WTC11 (cell line): ENCODE measurements around the gene SPRED1.

Experiments used
- ATF2 ChIP-seq: sonication (generic); formaldehyde crosslinking; IDR thresholded peaks from 2 replicates; pipeline ENCODE4 v1.8.1; 2022; ENCODE audit warnings: low read depth, missing genetic modification reagents, borderline replicate concordance
- JUN ChIP-seq: sonication (generic); formaldehyde crosslinking; IDR thresholded peaks from 2 replicates; pipeline ENCODE4 v1.8.0; 2023; ENCODE audit warnings: mild to moderate bottlenecking, missing genetic modification reagents
- NR2C2 ChIP-seq: sonication (generic); formaldehyde crosslinking; IDR thresholded peaks from 2 replicates; pipeline ENCODE4 v1.8.0; 2022; ENCODE audit warnings: mild to moderate bottlenecking, missing genetic modification reagents
- SMAD3 ChIP-seq: sonication (generic); formaldehyde crosslinking; IDR thresholded peaks from 2 replicates; pipeline ENCODE4 v1.8.0; 2022; ENCODE audit warnings: missing genetic modification reagents, mild to moderate bottlenecking, borderline replicate concordance
- SP1 ChIP-seq: sonication (generic); formaldehyde crosslinking; conservative IDR thresholded peaks from 2 replicates; pipeline ENCODE4 v1.8.1; 2022; ENCODE audit warnings: missing genetic modification reagents
- STAT6 ChIP-seq: sonication (generic); formaldehyde crosslinking; conservative IDR thresholded peaks from 2 replicates; pipeline ENCODE4 v1.8.1; 2023; ENCODE audit warnings: mild to moderate bottlenecking, low read depth, missing genetic modification reagents, moderate library complexity
- USF1 ChIP-seq: sonication (generic); formaldehyde crosslinking; IDR thresholded peaks from 2 replicates; pipeline ENCODE4 v1.8.0; 2022; ENCODE audit warnings: mild to moderate bottlenecking, missing genetic modification reagents
- ZNF138 ChIP-seq: sonication (generic); formaldehyde crosslinking; conservative IDR thresholded peaks from 2 replicates; pipeline ENCODE4 v1.8.1; 2022; ENCODE audit warnings: mild to moderate bottlenecking, moderate library complexity, missing genetic modification reagents
- TF ChIP-seq, protein P1 (sequence below): fragments of 200-600 bp; IDR thresholded peaks from 2 replicates; pipeline ENCODE4 v1.8.0; 2022; ENCODE audit warnings: antibody characterized with exemption
- TF ChIP-seq, protein P2 (sequence below): sonication (generic); formaldehyde crosslinking; IDR thresholded peaks from 2 replicates; pipeline ENCODE4 v1.8.0; 2022; ENCODE audit warnings: mild to moderate bottlenecking, missing genetic modification reagents
- TF ChIP-seq, protein P3 (sequence below): sonication (generic); formaldehyde crosslinking; IDR thresholded peaks from 2 replicates; pipeline ENCODE4 v1.8.0; 2023; ENCODE audit warnings: mild to moderate bottlenecking, missing genetic modification reagents
- TF ChIP-seq, protein P4 (sequence below): sonication (generic); formaldehyde crosslinking; IDR thresholded peaks from 2 replicates; pipeline ENCODE4 v1.8.1; 2023; ENCODE audit warnings: mild to moderate bottlenecking, missing genetic modification reagents

- TF ChIP-seq, protein P1, sequence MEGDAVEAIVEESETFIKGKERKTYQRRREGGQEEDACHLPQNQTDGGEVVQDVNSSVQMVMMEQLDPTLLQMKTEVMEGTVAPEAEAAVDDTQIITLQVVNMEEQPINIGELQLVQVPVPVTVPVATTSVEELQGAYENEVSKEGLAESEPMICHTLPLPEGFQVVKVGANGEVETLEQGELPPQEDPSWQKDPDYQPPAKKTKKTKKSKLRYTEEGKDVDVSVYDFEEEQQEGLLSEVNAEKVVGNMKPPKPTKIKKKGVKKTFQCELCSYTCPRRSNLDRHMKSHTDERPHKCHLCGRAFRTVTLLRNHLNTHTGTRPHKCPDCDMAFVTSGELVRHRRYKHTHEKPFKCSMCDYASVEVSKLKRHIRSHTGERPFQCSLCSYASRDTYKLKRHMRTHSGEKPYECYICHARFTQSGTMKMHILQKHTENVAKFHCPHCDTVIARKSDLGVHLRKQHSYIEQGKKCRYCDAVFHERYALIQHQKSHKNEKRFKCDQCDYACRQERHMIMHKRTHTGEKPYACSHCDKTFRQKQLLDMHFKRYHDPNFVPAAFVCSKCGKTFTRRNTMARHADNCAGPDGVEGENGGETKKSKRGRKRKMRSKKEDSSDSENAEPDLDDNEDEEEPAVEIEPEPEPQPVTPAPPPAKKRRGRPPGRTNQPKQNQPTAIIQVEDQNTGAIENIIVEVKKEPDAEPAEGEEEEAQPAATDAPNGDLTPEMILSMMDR: no peak
- TF ChIP-seq JUN (CRISPR knock-in tag): no peak
- no peak for TF ChIP-seq SP1 (CRISPR knock-in tag)
- TF ChIP-seq ATF2: no peak
- TF ChIP-seq SMAD3 (CRISPR knock-in tag): no peak
- TF ChIP-seq, protein P2, sequence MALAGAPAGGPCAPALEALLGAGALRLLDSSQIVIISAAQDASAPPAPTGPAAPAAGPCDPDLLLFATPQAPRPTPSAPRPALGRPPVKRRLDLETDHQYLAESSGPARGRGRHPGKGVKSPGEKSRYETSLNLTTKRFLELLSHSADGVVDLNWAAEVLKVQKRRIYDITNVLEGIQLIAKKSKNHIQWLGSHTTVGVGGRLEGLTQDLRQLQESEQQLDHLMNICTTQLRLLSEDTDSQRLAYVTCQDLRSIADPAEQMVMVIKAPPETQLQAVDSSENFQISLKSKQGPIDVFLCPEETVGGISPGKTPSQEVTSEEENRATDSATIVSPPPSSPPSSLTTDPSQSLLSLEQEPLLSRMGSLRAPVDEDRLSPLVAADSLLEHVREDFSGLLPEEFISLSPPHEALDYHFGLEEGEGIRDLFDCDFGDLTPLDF (CRISPR knock-in tag): no peak
- TF ChIP-seq, protein P3, sequence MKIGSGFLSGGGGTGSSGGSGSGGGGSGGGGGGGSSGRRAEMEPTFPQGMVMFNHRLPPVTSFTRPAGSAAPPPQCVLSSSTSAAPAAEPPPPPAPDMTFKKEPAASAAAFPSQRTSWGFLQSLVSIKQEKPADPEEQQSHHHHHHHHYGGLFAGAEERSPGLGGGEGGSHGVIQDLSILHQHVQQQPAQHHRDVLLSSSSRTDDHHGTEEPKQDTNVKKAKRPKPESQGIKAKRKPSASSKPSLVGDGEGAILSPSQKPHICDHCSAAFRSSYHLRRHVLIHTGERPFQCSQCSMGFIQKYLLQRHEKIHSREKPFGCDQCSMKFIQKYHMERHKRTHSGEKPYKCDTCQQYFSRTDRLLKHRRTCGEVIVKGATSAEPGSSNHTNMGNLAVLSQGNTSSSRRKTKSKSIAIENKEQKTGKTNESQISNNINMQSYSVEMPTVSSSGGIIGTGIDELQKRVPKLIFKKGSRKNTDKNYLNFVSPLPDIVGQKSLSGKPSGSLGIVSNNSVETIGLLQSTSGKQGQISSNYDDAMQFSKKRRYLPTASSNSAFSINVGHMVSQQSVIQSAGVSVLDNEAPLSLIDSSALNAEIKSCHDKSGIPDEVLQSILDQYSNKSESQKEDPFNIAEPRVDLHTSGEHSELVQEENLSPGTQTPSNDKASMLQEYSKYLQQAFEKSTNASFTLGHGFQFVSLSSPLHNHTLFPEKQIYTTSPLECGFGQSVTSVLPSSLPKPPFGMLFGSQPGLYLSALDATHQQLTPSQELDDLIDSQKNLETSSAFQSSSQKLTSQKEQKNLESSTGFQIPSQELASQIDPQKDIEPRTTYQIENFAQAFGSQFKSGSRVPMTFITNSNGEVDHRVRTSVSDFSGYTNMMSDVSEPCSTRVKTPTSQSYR (CRISPR knock-in tag): no peak
- no peak for TF ChIP-seq STAT6 (CRISPR knock-in tag)
- TF ChIP-seq ZNF138 (CRISPR knock-in tag): no peak
- TF ChIP-seq USF1: no peak
- TF ChIP-seq, protein P4, sequence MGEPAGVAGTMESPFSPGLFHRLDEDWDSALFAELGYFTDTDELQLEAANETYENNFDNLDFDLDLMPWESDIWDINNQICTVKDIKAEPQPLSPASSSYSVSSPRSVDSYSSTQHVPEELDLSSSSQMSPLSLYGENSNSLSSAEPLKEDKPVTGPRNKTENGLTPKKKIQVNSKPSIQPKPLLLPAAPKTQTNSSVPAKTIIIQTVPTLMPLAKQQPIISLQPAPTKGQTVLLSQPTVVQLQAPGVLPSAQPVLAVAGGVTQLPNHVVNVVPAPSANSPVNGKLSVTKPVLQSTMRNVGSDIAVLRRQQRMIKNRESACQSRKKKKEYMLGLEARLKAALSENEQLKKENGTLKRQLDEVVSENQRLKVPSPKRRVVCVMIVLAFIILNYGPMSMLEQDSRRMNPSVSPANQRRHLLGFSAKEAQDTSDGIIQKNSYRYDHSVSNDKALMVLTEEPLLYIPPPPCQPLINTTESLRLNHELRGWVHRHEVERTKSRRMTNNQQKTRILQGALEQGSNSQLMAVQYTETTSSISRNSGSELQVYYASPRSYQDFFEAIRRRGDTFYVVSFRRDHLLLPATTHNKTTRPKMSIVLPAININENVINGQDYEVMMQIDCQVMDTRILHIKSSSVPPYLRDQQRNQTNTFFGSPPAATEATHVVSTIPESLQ (CRISPR knock-in tag): no peak
- no peak for TF ChIP-seq NR2C2 (CRISPR knock-in tag)
Observed at GRCh38 chr15:38242055-38242454, 10.6 kb upstream of the SPRED1 start.
